ENCODE measurements around the gene FARSB. TPM values are rescaled to one million over a fixed set of nuclear protein-coding genes. Genes with fewer than 3 reads are reported as not detected.

FARSB gene
- total RNA-seq, 1 experiment from 2014 or later = 31.0 TPM

DNA sequence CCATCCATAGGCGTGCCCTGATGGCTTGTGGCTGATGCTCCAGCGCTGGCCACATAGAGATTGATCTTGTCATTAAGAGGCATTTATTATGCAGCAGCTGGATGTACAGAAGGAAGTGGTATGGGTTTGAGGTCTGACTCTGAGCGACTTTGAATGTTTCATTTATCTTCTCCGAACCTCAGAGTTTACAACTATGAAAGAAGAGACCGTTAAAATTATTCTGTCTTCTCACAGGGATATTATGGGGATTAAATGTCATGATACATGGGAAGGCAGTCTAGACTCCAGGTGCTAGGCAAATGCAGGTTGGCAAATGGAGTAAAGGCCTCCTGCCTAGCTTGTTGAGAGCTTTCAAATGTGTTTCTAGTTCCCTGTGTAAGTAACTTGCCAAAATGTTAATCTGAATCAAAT lies 45.8 kb upstream of the FARSB start (continued):
- TF ChIP-seq, protein P1, sequence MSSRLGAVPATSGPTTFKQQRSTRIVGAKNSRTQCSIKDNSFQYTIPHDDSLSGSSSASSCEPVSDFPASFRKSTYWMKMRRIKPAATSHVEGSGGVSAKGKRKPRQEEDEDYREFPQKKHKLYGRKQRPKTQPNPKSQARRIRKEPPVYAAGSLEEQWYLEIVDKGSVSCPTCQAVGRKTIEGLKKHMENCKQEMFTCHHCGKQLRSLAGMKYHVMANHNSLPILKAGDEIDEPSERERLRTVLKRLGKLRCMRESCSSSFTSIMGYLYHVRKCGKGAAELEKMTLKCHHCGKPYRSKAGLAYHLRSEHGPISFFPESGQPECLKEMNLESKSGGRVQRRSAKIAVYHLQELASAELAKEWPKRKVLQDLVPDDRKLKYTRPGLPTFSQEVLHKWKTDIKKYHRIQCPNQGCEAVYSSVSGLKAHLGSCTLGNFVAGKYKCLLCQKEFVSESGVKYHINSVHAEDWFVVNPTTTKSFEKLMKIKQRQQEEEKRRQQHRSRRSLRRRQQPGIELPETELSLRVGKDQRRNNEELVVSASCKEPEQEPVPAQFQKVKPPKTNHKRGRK (CRISPR knock-in tag; IDR thresholded peaks at IDR 0.05; ENCODE audit: borderline replicate concordance) = no peak
- TF ChIP-seq CREM (CRISPR knock-in tag; IDR thresholded peaks at IDR 0.05) = no peak
- no peak for TF ChIP-seq JAZF1 (CRISPR knock-in tag; IDR thresholded peaks at IDR 0.05)
- no peak for TF ChIP-seq KAT7 (CRISPR knock-in tag; IDR thresholded peaks at IDR 0.05; ENCODE audit: borderline replicate concordance)

- Mint-ChIP-seq H3K4me1 (peaks cover 14% of the 10 kb centered on the region), H3K27me3 (ENCODE audit: low read depth) (no peaks in the 10 kb centered on the region), H3K4me3 (no peak overlapping the region), H3K27ac (0 out of 2 replicates have a peak overlapping the region, but pooled peaks have one; percentile 35), H3K36me3 (no peaks in the 10 kb centered on the region), H3K9me3 (peaks cover 4% of the 10 kb centered on the region)
- TF ChIP-seq PRRX2 (CRISPR knock-in tag; IDR thresholded peaks at IDR 0.05) (no peak), ELF4 (CRISPR knock-in tag; IDR thresholded peaks at IDR 0.05; ENCODE audit: low read depth) (no peak), ATF3 (CRISPR knock-in tag; conservative IDR thresholded peaks at IDR 0.05) (no peak), JUN (CRISPR knock-in tag; IDR thresholded peaks at IDR 0.05) (no peak), ETV6 (CRISPR knock-in tag; IDR thresholded peaks at IDR 0.05) (no peak), ATF1 (CRISPR knock-in tag; IDR thresholded peaks at IDR 0.05) (no peak), RORB (CRISPR knock-in tag; IDR thresholded peaks at IDR 0.05) (no peak), CREM (CRISPR knock-in tag; IDR thresholded peaks at IDR 0.05) (no peak), NR1H2 (CRISPR knock-in tag; IDR thresholded peaks at IDR 0.05) (no peak), E2F1 (CRISPR knock-in tag; IDR thresholded peaks at IDR 0.05) (no peak), ERG (CRISPR knock-in tag; IDR thresholded peaks at IDR 0.05) (no peak)
- TF ChIP-seq, protein P2, sequence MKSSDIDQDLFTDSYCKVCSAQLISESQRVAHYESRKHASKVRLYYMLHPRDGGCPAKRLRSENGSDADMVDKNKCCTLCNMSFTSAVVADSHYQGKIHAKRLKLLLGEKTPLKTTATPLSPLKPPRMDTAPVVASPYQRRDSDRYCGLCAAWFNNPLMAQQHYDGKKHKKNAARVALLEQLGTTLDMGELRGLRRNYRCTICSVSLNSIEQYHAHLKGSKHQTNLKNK (CRISPR knock-in tag; IDR thresholded peaks at IDR 0.05) = no peak
- TF ChIP-seq, protein P3, sequence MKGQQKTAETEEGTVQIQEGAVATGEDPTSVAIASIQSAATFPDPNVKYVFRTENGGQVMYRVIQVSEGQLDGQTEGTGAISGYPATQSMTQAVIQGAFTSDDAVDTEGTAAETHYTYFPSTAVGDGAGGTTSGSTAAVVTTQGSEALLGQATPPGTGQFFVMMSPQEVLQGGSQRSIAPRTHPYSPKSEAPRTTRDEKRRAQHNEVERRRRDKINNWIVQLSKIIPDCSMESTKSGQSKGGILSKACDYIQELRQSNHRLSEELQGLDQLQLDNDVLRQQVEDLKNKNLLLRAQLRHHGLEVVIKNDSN (CRISPR knock-in tag; IDR thresholded peaks at IDR 0.05) = no peak
- DNase-seq (ENCODE audit: low spot score) (no peak), ATAC-seq (no peak)
- ChIA-PET CTCF (no interaction called here), POLR2A (no interaction called here)
Measured at GRCh38 chr2:222701233-222701632, 45.3 kb upstream of the FARSB start.

GRCh38 chr2:222698276-222698675 lies 42.4 kb upstream of the FARSB start:
- DNase-seq (ENCODE audit: low spot score) (no peak), ATAC-seq (no peak)
- H3K9me3 Mint-ChIP-seq = peaks cover 7% of the 10 kb centered on the region
- POLR2A ChIA-PET = no interaction called here
- peaks cover 6% of the 10 kb centered on the region for H3K36me3 Mint-ChIP-seq
- 0 out of 2 replicates have a peak, but pooled peaks cover 9% of the 10 kb centered on the region for H3K4me1 Mint-ChIP-seq
- no peak overlapping the region for H3K27ac Mint-ChIP-seq
- H3K27me3 Mint-ChIP-seq (ENCODE audit: low read depth) = no peaks in the 10 kb centered on the region
- CTCF ChIA-PET = interaction anchor here (0.8 kb wide), 1 partner anchor 241 kb away, joined by 3 read pairs; no protein-coding TSS in a partner anchor
- no peak overlapping the region for H3K4me3 Mint-ChIP-seq
- TF ChIP-seq, protein P4, sequence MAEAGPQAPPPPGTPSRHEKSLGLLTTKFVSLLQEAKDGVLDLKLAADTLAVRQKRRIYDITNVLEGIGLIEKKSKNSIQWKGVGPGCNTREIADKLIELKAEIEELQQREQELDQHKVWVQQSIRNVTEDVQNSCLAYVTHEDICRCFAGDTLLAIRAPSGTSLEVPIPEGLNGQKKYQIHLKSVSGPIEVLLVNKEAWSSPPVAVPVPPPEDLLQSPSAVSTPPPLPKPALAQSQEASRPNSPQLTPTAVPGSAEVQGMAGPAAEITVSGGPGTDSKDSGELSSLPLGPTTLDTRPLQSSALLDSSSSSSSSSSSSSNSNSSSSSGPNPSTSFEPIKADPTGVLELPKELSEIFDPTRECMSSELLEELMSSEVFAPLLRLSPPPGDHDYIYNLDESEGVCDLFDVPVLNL (CRISPR knock-in tag; IDR thresholded peaks at IDR 0.05; ENCODE audit: borderline replicate concordance, low read depth) = no peak
- no peak for TF ChIP-seq USF2 (CRISPR knock-in tag; IDR thresholded peaks at IDR 0.05)
- TF ChIP-seq EMX1 (CRISPR knock-in tag; IDR thresholded peaks at IDR 0.05) = no peak
- TF ChIP-seq, protein P5, sequence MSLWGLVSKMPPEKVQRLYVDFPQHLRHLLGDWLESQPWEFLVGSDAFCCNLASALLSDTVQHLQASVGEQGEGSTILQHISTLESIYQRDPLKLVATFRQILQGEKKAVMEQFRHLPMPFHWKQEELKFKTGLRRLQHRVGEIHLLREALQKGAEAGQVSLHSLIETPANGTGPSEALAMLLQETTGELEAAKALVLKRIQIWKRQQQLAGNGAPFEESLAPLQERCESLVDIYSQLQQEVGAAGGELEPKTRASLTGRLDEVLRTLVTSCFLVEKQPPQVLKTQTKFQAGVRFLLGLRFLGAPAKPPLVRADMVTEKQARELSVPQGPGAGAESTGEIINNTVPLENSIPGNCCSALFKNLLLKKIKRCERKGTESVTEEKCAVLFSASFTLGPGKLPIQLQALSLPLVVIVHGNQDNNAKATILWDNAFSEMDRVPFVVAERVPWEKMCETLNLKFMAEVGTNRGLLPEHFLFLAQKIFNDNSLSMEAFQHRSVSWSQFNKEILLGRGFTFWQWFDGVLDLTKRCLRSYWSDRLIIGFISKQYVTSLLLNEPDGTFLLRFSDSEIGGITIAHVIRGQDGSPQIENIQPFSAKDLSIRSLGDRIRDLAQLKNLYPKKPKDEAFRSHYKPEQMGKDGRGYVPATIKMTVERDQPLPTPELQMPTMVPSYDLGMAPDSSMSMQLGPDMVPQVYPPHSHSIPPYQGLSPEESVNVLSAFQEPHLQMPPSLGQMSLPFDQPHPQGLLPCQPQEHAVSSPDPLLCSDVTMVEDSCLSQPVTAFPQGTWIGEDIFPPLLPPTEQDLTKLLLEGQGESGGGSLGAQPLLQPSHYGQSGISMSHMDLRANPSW (CRISPR knock-in tag; conservative IDR thresholded peaks at IDR 0.05; ENCODE audit: low read depth) = no peak
- TF ChIP-seq NFYB (CRISPR knock-in tag; conservative IDR thresholded peaks at IDR 0.05; ENCODE audit: low read depth) = no peak
